ENCODE data around the gene FUS.
"Not testable (repeated sequence)": the region's sequence is repeated elsewhere in the genome, so short reads cannot be mapped to it uniquely, and the experiment has no call there.

FUS gene

DNA sequence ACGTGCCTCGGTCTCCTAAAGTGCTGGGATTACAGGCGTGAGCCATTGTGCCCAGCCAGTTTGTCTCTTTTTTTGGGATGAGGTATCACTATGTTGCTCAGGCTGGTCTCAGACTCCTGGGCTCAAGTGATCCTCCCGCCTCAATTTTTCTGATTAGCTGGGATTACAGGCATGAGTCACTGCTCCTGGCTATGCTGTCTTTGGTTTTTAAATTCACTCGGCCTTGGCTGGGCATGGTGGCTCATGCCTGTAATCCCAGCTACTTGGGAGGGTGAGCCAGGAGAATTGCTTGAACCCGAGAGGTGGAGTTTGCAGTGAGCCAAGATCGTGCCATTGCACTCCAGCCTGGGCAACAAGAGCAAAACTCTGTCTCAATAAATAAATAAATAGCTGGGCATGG is 35.5 kb upstream of the FUS start:
- DNase-seq = not testable (repeated sequence)

GRCh38 chr16:31145398-31145990 is 34.4 kb upstream of the FUS start:
- no peak for DNase-seq

DNA sequence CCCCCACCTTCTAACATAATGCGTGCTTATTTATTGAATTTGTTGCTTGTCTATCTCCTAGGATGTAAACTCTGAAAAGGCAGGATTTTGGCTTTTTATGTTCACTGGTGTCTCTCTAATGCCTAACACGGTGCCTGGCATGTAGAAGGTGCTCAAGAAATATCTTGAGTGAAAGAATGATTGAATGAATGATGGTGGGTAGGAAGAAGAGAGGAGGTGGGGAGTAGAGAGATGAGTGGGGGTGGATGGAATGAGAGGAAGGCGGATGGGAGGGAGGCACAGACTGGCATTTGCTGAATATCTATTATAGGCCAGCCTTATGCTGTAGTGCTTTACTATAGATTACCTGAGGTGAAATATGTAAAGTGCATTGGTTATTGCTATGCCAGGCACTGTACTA is 32.4 kb upstream of the FUS start:
- no peak for DNase-seq

- DNase-seq = no peak
Observed at GRCh38 chr16:31148281-31148728, 31.6 kb upstream of the FUS start.

DNA sequence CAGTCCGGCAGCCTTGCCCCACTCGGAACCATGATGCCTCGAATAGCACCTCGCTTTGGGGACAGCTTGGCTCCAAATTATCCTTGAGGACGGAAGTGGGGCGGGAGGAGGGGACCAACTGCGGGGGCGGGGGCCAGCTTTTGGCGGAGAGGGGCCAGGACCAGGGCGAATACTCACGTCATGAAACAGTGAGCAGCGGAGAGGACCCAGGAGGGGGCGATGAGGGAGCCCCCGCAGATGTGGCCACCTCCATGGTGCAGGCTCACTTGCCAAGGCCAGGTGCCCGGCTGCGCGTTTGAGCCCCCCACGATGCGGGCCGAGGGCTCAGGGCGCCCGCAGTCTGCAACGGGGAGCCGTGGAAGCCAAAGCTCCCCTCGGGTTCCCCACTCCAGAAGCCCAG is 31.0 kb upstream of the FUS start:
- no peak for DNase-seq

GRCh38 chr16:31149332-31149731 is 30.6 kb upstream of the FUS start:
- no peak for DNase-seq

GRCh38 chr16:31149894-31150890 is 29.7 kb upstream of the FUS start, which contains the start of gene PRSS36:
TSS of gene PRSS36 (minus strand) at chr16:31150066. CDS start at chr16:31150035, 31 bp downstream.
- DNase-seq = no peak

GRCh38 chr16:31150976-31151375 is 29.0 kb upstream of the FUS start:
- DNase-seq = not testable (repeated sequence)

DNA sequence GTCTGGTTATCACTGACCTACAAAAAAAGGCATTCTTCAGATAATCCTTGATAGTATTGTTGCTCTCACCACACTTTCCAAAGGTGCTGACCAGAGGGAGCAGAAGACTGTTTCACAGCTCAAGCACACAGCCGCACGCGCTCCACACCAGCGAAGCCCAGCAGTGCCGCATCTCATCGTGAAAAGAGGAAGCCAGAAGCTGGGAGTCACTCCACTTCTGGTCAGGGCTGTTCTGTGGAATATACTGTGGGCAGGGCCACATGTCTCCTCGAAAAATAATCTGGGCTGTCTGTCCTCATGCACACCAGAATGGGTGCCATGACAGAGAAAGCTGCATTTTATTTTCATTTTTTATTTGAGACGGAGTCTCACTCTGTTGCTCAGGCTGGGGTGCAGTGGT is 22.8 kb upstream of the FUS start:
- no peak for DNase-seq

DNA sequence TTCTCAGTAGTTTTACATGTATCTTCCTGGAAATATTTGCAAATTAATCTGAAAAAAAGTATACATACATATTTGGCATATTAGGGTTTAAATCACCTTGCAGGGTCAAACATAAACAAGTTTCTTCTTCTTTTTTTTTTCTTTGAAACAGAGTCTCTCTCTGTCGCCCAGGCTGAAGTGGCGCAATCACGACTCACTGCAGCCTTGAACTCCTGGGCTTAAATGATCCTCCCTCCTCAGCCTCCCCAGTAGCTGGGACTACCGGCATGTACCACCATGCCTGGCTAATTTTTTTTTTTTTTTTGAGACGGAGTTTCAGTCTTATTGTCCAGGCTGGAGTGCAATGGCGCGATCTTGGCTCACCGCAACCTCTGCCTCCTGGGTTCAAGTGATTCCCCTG is 12.6 kb upstream of the FUS start:
- DNase-seq = no peak

GRCh38 chr16:31168848-31169247 is 11.1 kb upstream of the FUS start:
- DNase-seq = no peak

DNA sequence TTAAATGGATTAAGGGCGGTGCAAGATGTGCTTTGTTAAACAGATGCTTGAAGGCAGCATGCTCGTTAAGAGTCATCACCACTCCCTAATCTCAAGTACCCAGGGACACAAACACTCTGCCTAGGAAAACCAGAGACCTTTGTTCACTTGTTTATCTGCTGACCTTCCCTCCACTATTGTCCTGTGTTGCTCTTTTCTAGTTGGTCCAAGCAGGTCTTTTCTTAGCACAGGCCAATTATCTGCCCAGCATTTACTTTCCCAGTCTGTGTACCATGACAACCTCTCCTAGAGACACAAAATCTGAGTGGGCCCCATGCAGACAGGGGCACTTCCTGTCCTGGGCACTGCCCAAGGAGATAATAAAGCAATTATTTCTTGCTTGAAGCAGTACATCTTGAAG is 9.9 kb upstream of the FUS start:
- DNase-seq = not testable (repeated sequence)

GRCh38 chr16:31177136-31177535 is 2.8 kb upstream of the FUS start:
- DNase-seq = peak; percentile 14

GRCh38 chr16:31179219-31179746 is 656 bp upstream of the FUS start:
- DNase-seq = no peak

- DNase-seq = no peak
Observed at GRCh38 chr16:31181102-31181830, 1.3 kb downstream of the FUS start.

DNA sequence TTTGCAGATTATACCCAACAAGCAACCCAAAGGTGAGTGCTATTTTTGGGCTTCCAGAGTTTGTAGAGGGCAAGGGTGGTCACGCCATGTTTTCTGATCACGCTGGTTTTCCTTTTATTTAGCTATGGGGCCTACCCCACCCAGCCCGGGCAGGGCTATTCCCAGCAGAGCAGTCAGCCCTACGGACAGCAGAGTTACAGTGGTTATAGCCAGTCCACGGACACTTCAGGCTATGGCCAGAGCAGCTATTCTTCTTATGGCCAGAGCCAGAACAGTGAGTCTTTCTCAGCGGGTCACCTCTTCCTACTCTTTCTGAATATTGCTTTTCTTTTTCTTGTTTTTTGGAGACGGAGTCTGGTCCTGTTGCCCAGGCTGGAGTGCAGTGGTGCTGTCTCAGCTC is 2.5 kb downstream of the FUS start:
- DNase-seq = no peak

- no peak for DNase-seq
Observed at GRCh38 chr16:31183432-31184428, 3.8 kb downstream of the FUS start.

- no peak for DNase-seq
Observed at GRCh38 chr16:31184888-31185287, 4.9 kb downstream of the FUS start.

DNA sequence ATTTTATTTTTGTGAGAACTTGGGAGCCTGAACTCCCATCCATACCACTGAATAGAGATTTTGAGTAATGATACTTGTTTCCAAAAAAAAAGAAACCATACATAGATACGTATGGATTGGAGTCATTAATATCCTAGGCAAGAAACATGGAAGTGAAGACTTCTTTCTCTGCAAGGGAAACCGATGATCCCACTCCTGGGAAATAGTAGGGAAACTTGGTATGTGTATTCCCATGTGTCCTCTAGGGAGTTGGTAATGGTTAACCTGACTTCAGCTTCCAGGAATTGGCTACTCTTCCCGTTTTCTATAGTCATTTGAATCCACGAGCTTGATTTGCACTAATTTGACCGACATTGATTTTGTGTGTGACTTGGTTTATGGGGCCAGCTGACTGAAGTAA is 5.4 kb downstream of the FUS start:
- no peak for DNase-seq

GRCh38 chr16:31186176-31186575 is 6.2 kb downstream of the FUS start:
- no peak for DNase-seq

DNA sequence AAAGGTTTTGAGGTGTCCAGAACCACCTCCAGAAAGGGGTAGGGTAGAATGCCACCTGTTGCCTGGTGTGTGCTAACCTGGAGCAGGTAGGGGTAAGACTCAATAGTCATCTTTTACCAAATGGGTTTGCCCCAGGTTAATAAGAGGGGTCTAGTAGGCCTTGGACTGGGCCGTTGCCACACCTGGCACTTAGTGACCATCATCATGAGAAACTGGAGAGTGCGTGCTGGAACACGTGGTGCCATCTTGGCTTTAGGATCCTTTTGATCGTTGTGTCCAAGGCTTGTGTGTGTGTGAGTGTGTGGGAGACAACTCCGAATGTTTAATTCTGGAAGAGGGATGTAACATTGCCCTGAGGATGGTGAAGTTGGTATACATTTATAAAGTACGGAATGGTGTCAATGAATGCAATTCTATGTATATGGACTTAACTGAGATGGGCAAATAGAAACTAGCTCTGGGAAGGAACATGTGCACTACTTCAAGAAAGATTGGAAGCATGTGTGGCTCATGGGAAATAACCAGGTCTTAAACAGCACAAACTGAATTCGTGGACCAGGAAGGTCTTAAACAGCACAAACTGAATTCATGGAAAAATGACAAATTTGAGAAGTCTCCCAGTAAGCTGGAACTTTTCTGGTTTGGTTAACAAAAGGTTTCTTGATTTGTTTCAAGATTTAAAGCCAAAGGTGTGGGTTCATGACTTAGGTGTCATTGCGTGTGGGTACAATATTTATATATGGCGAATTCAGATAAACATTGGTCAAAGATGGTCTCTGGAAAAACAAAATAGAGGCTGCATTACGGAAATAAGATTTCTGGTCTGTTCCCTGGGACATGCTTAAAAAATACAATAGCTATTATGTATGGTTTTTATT is 7.2 kb downstream of the FUS start:
- no peak for DNase-seq

All from stimulated activated naive CD4-positive, alpha-beta T cell treated with Interleukin-2 at 50 U/mL for 16 hours (primary cell).